Stomach (tissue), 4 donors: ENCODE measurements around the gene TPPP.

ENCODE experiments used
- CTCF ChIP-seq, 7 experiments: fragments of 450-650 bp in 4 of 7; fragments of 200-600 bp in 3 of 7; sonication (generic) in 3 of 7; IDR thresholded peaks; one replicate each; pipeline ENCODE4 v1.5.1; 2016 to 2019; ENCODE audit warnings: antibody characterized with exemption in 7 of 7, control low read depth in 2 of 7, mild to moderate bottlenecking in 1 of 7
- POLR2AphosphoS5 ChIP-seq, 3 donors: sonication (generic); formaldehyde crosslinking; IDR thresholded peaks; one replicate each; pipeline ENCODE4 v1.6.1; 2016; ENCODE audit warnings: antibody characterized with exemption in 3 of 3

GRCh38 chr5:673831-674629 lies 19.1 kb downstream of the TPPP start:
- TF ChIP-seq POLR2AphosphoS5 (IDR thresholded peaks at IDR 0.05), result no peak
- no peak for TF ChIP-seq CTCF (IDR thresholded peaks at IDR 0.05)
